HEK293 (cell line): Measurements from ENCODE around the gene DOCK3.

Experiments
- CTCF ChIA-PET: fragments of 350-600 bp; formaldehyde crosslinking; extraction: SDS; loops from one replicate; lab custom pipeline; 2021; ENCODE audit warnings: antibody characterized with exemption; lab: Yijun Ruan, JAX
- POLR2A ChIA-PET: fragments of 300-600 bp; formaldehyde crosslinking; extraction: SDS; loops from one replicate; lab custom pipeline; 2020; ENCODE audit warnings: antibody characterized with exemption, inconsistent platforms; lab: Yijun Ruan, JAX
- H3K27ac ChIP-seq: fragments of 200-500 bp; sonication (Bioruptor generic); 2 replicates; pipeline ENCODE4 v1.5.1; 2014; ENCODE audit warnings: low read depth, low read length, control low read depth, inconsistent platforms; ENCODE audit errors: extremely low read depth
- H3K36me3 ChIP-seq, 2 experiments: fragments of 200-500 bp in 1 of 2; sonication (Bioruptor generic) in 1 of 2; 1 replicate in 1 of 2; 2 replicates in 1 of 2; pipeline ENCODE4 v1.5.1; 2014 to 2017; ENCODE audit warnings: inconsistent platforms in 2 of 2, low read length in 2 of 2; ENCODE audit not compliant: control insufficient read depth in 2 of 2, insufficient read depth in 1 of 2
- H3K4me1 ChIP-seq: fragments of 200-500 bp; sonication (Bioruptor generic); 2 replicates; pipeline ENCODE4 v1.5.1; 2014; ENCODE audit warnings: mild to moderate bottlenecking, low read length, inconsistent platforms; ENCODE audit not compliant: control insufficient read depth, insufficient read depth
- H3K4me3 ChIP-seq: 2 replicates; pipeline ENCODE4 v1.5.1; 2011; ENCODE audit warnings: low read depth, mild to moderate bottlenecking, control low read depth, low read length, moderate library complexity
- H3K9me3 ChIP-seq: fragments of 200-500 bp; sonication (Bioruptor generic); 2 replicates; pipeline ENCODE4 v1.5.1; 2014; ENCODE audit warnings: low read depth, low read length, inconsistent platforms; ENCODE audit not compliant: control insufficient read depth, insufficient read depth
- FEZF1 ChIP-seq: fragments of 450-650 bp; formaldehyde crosslinking; IDR thresholded peaks from 2 replicates; pipeline ENCODE4 v1.5.1; 2016; ENCODE audit warnings: missing biosample characterization, missing genetic modification characterization
- GLIS2 ChIP-seq: fragments of 450-650 bp; formaldehyde crosslinking; IDR thresholded peaks from 2 replicates; pipeline ENCODE4 v1.5.1; 2016; ENCODE audit warnings: missing biosample characterization, missing genetic modification characterization
- KLF1 ChIP-seq: fragments of 450-650 bp; formaldehyde crosslinking; IDR thresholded peaks from 2 replicates; pipeline ENCODE4 v1.5.1; 2016; ENCODE audit warnings: missing biosample characterization, missing genetic modification characterization
- KLF17 ChIP-seq: fragments of 450-650 bp; formaldehyde crosslinking; IDR thresholded peaks from 2 replicates; pipeline ENCODE4 v1.5.1; 2016; ENCODE audit warnings: missing biosample characterization, missing genetic modification characterization
- KLF8 ChIP-seq: fragments of 450-650 bp; formaldehyde crosslinking; IDR thresholded peaks from 2 replicates; pipeline ENCODE4 v1.5.1; 2016; ENCODE audit warnings: missing biosample characterization, missing genetic modification characterization
- MZF1 ChIP-seq: fragments of 450-650 bp; formaldehyde crosslinking; IDR thresholded peaks from 2 replicates; pipeline ENCODE4 v1.5.1; 2017; ENCODE audit warnings: missing biosample characterization, missing genetic modification characterization, borderline replicate concordance
- ZBTB21 ChIP-seq: fragments of 450-650 bp; formaldehyde crosslinking; IDR thresholded peaks from 2 replicates; pipeline ENCODE4 v1.5.1; 2017; ENCODE audit warnings: missing biosample characterization, missing genetic modification characterization
- ZFP3 ChIP-seq: fragments of 450-650 bp; formaldehyde crosslinking; IDR thresholded peaks from 2 replicates; pipeline ENCODE4 v1.5.1; 2016; ENCODE audit warnings: low read depth, missing biosample characterization, missing genetic modification characterization
- ZNF140 ChIP-seq: fragments of 450-650 bp; formaldehyde crosslinking; IDR thresholded peaks from 2 replicates; pipeline ENCODE4 v1.5.1; 2016; ENCODE audit warnings: missing biosample characterization, missing genetic modification characterization
- ZNF175 ChIP-seq: fragments of 450-650 bp; formaldehyde crosslinking; IDR thresholded peaks from 2 replicates; pipeline ENCODE4 v1.5.1; 2016; ENCODE audit warnings: missing biosample characterization, missing genetic modification characterization
- ZNF280D ChIP-seq: fragments of 450-650 bp; formaldehyde crosslinking; IDR thresholded peaks from 2 replicates; pipeline ENCODE4 v1.5.1; 2016; ENCODE audit warnings: missing biosample characterization, missing genetic modification characterization
- ZNF292 ChIP-seq: fragments of 450-650 bp; formaldehyde crosslinking; IDR thresholded peaks from 2 replicates; pipeline ENCODE4 v1.5.1; 2016; ENCODE audit warnings: low read depth, missing biosample characterization, missing genetic modification characterization, borderline replicate concordance
- ZNF311 ChIP-seq: fragments of 450-650 bp; formaldehyde crosslinking; IDR thresholded peaks from 2 replicates; pipeline ENCODE4 v1.5.1; 2017; ENCODE audit warnings: missing biosample characterization, missing genetic modification characterization, borderline replicate concordance
- ZNF362 ChIP-seq: fragments of 450-650 bp; formaldehyde crosslinking; IDR thresholded peaks from 2 replicates; pipeline ENCODE4 v1.5.1; 2016; ENCODE audit warnings: missing biosample characterization, missing genetic modification characterization
- ZNF423 ChIP-seq: fragments of 450-650 bp; formaldehyde crosslinking; IDR thresholded peaks from 2 replicates; pipeline ENCODE4 v1.5.1; 2016; ENCODE audit warnings: missing biosample characterization, missing genetic modification characterization
- ZNF488 ChIP-seq: fragments of 450-650 bp; formaldehyde crosslinking; IDR thresholded peaks from 2 replicates; pipeline ENCODE4 v1.5.1; 2016; ENCODE audit warnings: missing biosample characterization, missing genetic modification characterization
- ZNF544 ChIP-seq: fragments of 450-650 bp; formaldehyde crosslinking; IDR thresholded peaks from 2 replicates; pipeline ENCODE4 v1.5.0; 2017; ENCODE audit warnings: missing biosample characterization, missing genetic modification characterization
- ZNF560 ChIP-seq: fragments of 450-650 bp; formaldehyde crosslinking; IDR thresholded peaks from 2 replicates; pipeline ENCODE4 v1.5.1; 2017; ENCODE audit warnings: missing biosample characterization, missing genetic modification characterization, borderline replicate concordance
- ZNF623 ChIP-seq: fragments of 450-650 bp; formaldehyde crosslinking; IDR thresholded peaks from 2 replicates; pipeline ENCODE4 v1.5.1; 2016; ENCODE audit warnings: missing biosample characterization, missing genetic modification characterization
- ZNF629 ChIP-seq: fragments of 450-650 bp; formaldehyde crosslinking; IDR thresholded peaks from 2 replicates; pipeline ENCODE4 v1.5.1; 2017; ENCODE audit warnings: missing biosample characterization, missing genetic modification characterization
- ZNF645 ChIP-seq: fragments of 450-650 bp; formaldehyde crosslinking; IDR thresholded peaks from 2 replicates; pipeline ENCODE4; 2016; ENCODE audit warnings: missing biosample characterization, missing genetic modification characterization

DOCK3 gene

GRCh38 chr3:51270559-51270958 is 595.8 kb downstream of the DOCK3 start:
- TF ChIP-seq FEZF1 (tag by site-specific recombination): no peak
- no peak for TF ChIP-seq ZNF560 (tag by site-specific recombination)
- TF ChIP-seq ZNF280D (tag by site-specific recombination): no peak
- no peak for TF ChIP-seq MZF1
- no peak for TF ChIP-seq ZBTB21 (tag by site-specific recombination)
- no peak overlapping the region for H3K27ac ChIP-seq
- H3K9me3 ChIP-seq: no peaks in the 10 kb centered on the region
- no peaks in the 10 kb centered on the region for H3K4me1 ChIP-seq
- ChIA-PET POLR2A (no interaction called here), CTCF (no interaction called here)
- H3K36me3 ChIP-seq: peaks cover 0 to 18% of the 10 kb centered on the region in 2 experiments; a peak in 1 of 3 replicates
- H3K4me3 ChIP-seq: no peak overlapping the region

GRCh38 chr3:51271172-51271571 is 596.4 kb downstream of the DOCK3 start:
- peaks cover 0 to 20% of the 10 kb centered on the region in 2 experiments; a peak in 1 of 3 replicates for H3K36me3 ChIP-seq
- ChIA-PET CTCF (no interaction called here), POLR2A (no interaction called here)
- no peak overlapping the region for H3K27ac ChIP-seq
- H3K4me3 ChIP-seq: no peak overlapping the region
- no peaks in the 10 kb centered on the region for H3K9me3 ChIP-seq
- TF ChIP-seq ZNF292 (tag by site-specific recombination) (no peak), ZNF623 (tag by site-specific recombination) (no peak), GLIS2 (tag by site-specific recombination) (no peak), ZNF544 (tag by site-specific recombination) (no peak), MZF1 (no peak), KLF1 (tag by site-specific recombination) (no peak)
- no peaks in the 10 kb centered on the region for H3K4me1 ChIP-seq

- TF ChIP-seq ZFP3 (tag by site-specific recombination): no peak
- TF ChIP-seq KLF8 (tag by site-specific recombination): no peak
- no peak for TF ChIP-seq ZNF423 (tag by site-specific recombination)
- TF ChIP-seq ZNF362: no peak
- TF ChIP-seq ZNF629 (tag by site-specific recombination): no peak
- TF ChIP-seq ZNF140 (tag by site-specific recombination): no peak
- no peak for TF ChIP-seq ZNF645 (tag by site-specific recombination)
- no peak for TF ChIP-seq ZNF488
- no peak for TF ChIP-seq ZNF311
- TF ChIP-seq KLF17 (tag by site-specific recombination): no peak
- no peak for TF ChIP-seq ZNF175 (tag by site-specific recombination)
- TF ChIP-seq ZBTB21 (tag by site-specific recombination): no peak
- Histone ChIP-seq H3K27ac (no peak overlapping the region), H3K4me3 (no peak overlapping the region), H3K9me3 (no peaks in the 10 kb centered on the region), H3K4me1 (no peaks in the 10 kb centered on the region), H3K36me3 (peaks cover 0 to 34% of the 10 kb centered on the region in 2 experiments; a peak in 1 of 3 replicates)
- ChIA-PET CTCF (interaction anchor here (0.9 kb wide), 1 partner anchor 98 kb away, joined by 5 read pairs; no protein-coding TSS in a partner anchor), POLR2A (no interaction called here)
Measured at GRCh38 chr3:51274052-51274451, 599.3 kb downstream of the DOCK3 start.
